Stimulated activated CD8-positive, alpha-beta memory T cell treated with anti-CD3 and anti-CD28 coated beads, Interleukin-2, amount 100 ng/mL, for 48 hours (primary cell): ENCODE measurements around the gene IQCE.
A peak's percentile ranks its signal among the peaks of the same experiment; 100 is the strongest.

Source experiments
- DNase-seq, 2 donors: peaks; one replicate each; pipeline ENCODE4 v3.0.0-alpha.2; 2020; ENCODE audit warnings: low read depth in 2 of 2

IQCE gene

GRCh38 chr7:2614631-2615330 is 56.0 kb downstream of the IQCE start:
- no peak for DNase-seq

- DNase-seq = no peak
Measured at GRCh38 chr7:2616387-2617324, 57.9 kb downstream of the IQCE start.

- DNase-seq = no peak
Measured at GRCh38 chr7:2617325-2617905, 58.6 kb downstream of the IQCE start.

GRCh38 chr7:2619116-2619515 is 60.3 kb downstream of the IQCE start:
- DNase-seq = no peak

- DNase-seq = no peak
Measured at GRCh38 chr7:2621061-2621828, 62.5 kb downstream of the IQCE start.

GRCh38 chr7:2621948-2622640 is 63.3 kb downstream of the IQCE start:
- no peak for DNase-seq

GRCh38 chr7:2622869-2623697 is 64.3 kb downstream of the IQCE start:
- no peak for DNase-seq

- DNase-seq = no peak
Measured at GRCh38 chr7:2623698-2624014, 64.9 kb downstream of the IQCE start.

GRCh38 chr7:2624293-2624886 is 65.6 kb downstream of the IQCE start:
- DNase-seq = no peak

GRCh38 chr7:2626498-2627117 is 67.8 kb downstream of the IQCE start:
- DNase-seq = no peak

- DNase-seq = no peak
Measured at GRCh38 chr7:2627258-2628129, 68.7 kb downstream of the IQCE start.

GRCh38 chr7:2628130-2628482 is 69.3 kb downstream of the IQCE start:
- no peak for DNase-seq

GRCh38 chr7:2628891-2629290 is 70.1 kb downstream of the IQCE start:
- DNase-seq = no peak

- no peak for DNase-seq
Measured at GRCh38 chr7:2629746-2630681, 71.2 kb downstream of the IQCE start.

GRCh38 chr7:2631946-2632732 is 73.4 kb downstream of the IQCE start, which contains the start of gene TTYH3:
TSS of gene TTYH3 (plus strand) at chr7:2631986. CDS start at chr7:2632156, 170 bp downstream.
- peak in 1 of 2 donors; percentile 21 for DNase-seq

- DNase-seq = peak; percentile 30 to 38
Measured at GRCh38 chr7:2632733-2633537, 74.2 kb downstream of the IQCE start.
